ENCODE measurements around the gene GALNT1. TPM values are rescaled to one million over a fixed set of nuclear protein-coding genes. Genes with fewer than 3 reads are reported as not detected.

The GALNT1 gene
- total RNA-seq, 1 experiment from 2014 or later = 77.9 TPM

- Histone ChIP-seq H3K4ac (ENCODE audit: low read depth, low read length) (no peak overlapping the region), H3K9me3 (ENCODE audit: control insufficient read depth, low read depth, low read length) (no peaks in the 10 kb centered on the region), H3K9ac (ENCODE audit: extremely low read depth, insufficient read length, low read length) (no peak overlapping the region), H4K91ac (ENCODE audit: insufficient read length, low read depth, low read length) (no peak overlapping the region), H3K18ac (ENCODE audit: insufficient read length, low read depth, low read length) (no peak overlapping the region), H3K27me3 (ENCODE audit: insufficient read depth, low read length) (no peaks in the 10 kb centered on the region), H3K56ac (ENCODE audit: insufficient read length, low read depth, low read length) (no peak overlapping the region), H3K4me1 (ENCODE audit: insufficient read depth, low read length) (no peaks in the 10 kb centered on the region), H3T11ph (ENCODE audit: low read length) (no peak overlapping the region), H2BK5ac (ENCODE audit: insufficient read length, low read length) (no peak overlapping the region), H4K20me1 (ENCODE audit: control insufficient read depth, insufficient read depth, insufficient read length) (no peaks in the 10 kb centered on the region), H2BK15ac (ENCODE audit: low read depth, low read length) (no peak overlapping the region), H3K79me1 (ENCODE audit: insufficient read depth, low read depth, low read length, poor library complexity, severe bottlenecking) (no peaks in the 10 kb centered on the region), H2BK120ac (ENCODE audit: low read depth, low read length, poor library complexity, severe bottlenecking) (no peak overlapping the region), H3K23me2 (ENCODE audit: insufficient read length, low read depth, low read length, poor library complexity, severe bottlenecking) (no peaks in the 10 kb centered on the region), H2BK20ac (ENCODE audit: low read depth, low read length, poor library complexity, severe bottlenecking) (no peak overlapping the region), H3K79me2 (ENCODE audit: insufficient read depth, low read length) (no peaks in the 10 kb centered on the region), H3K23ac (ENCODE audit: insufficient read length, low read depth, low read length) (no peak overlapping the region), H3K4me2 (ENCODE audit: insufficient read depth, insufficient read length, low read length) (no peak overlapping the region), H3K14ac (ENCODE audit: insufficient read depth, low read length) (no peak overlapping the region), H4K8ac (replicated peaks; ENCODE audit: insufficient read length, low read depth, low read length) (no peak overlapping the region), H2AK5ac (ENCODE audit: insufficient read length, low read length) (no peak overlapping the region), H2AFZ (ENCODE audit: low read length) (no peak overlapping the region), H4K5ac (ENCODE audit: insufficient read length, low read depth, low read length) (no peak overlapping the region), H3K27ac (ENCODE audit: insufficient read length, low read depth, low read length) (no peak overlapping the region), H2BK12ac (ENCODE audit: insufficient read length, low read depth, low read length) (no peak overlapping the region)
- no peaks in the 10 kb centered on the region for H3K9me3 Mint-ChIP-seq
- H3K27ac Mint-ChIP-seq = no peak overlapping the region
- H3K27me3 Mint-ChIP-seq (ENCODE audit: low read depth) = no peaks in the 10 kb centered on the region
- no peak for TF ChIP-seq CTCF (conservative IDR thresholded peaks at IDR 0.05)
- peaks cover 6 to 7% of the 10 kb centered on the region in 2 experiments for H3K4me1 Mint-ChIP-seq
- peaks cover 0 to 10% (median 5%) of the 10 kb centered on the region in 3 experiments; a peak in 3 of 7 replicates for H3K36me3 Mint-ChIP-seq (ENCODE audit: insufficient read depth in 1 of 3, low read depth in 3 of 3)
- WGBS (ENCODE audit: extremely low coverage, insufficient read length, low lambda C conversion rate) = no CpG with 5 or more reads among the region's 1 CpG
- DNase-seq = no peak
- no peak overlapping the region for H3K4me3 Mint-ChIP-seq
These were observed 101.5 kb downstream of the GALNT1 start for GRCh38 chr18:35683021-35683420.
